Activated CD8-positive, alpha-beta memory T cell treated with anti-CD3 and anti-CD28 coated beads, Interleukin-2, amount 10 ng/mL, durations not matched to agents 7 days and 5 days (primary cell): ENCODE data around the gene TMED5. TPM values are rescaled to one million over a fixed set of nuclear protein-coding genes. Genes with fewer than 3 reads are reported as not detected.
"Not testable (repeated sequence)": the region's sequence is repeated elsewhere in the genome, so short reads cannot be mapped to it uniquely, and the experiment has no call there.

Experiments used
- ATAC-seq: fragments of 150-1000 bp; cut with Tn5 transposase; one replicate; pipeline ENCODE4 v1.10.0; 2021; ENCODE audit warnings: moderate library complexity
- CTCF ChIA-PET: fragments of 350-600 bp; sonication (Branson Sonifier 250); formaldehyde crosslinking; loops from one replicate; lab custom pipeline; 2021; ENCODE audit warnings: antibody characterized with exemption; lab: Charles Lee
- DNase-seq: peaks from one replicate; pipeline ENCODE4 v3.0.0-alpha.2; 2020
- H3K27ac Mint-ChIP-seq: one replicate; pipeline ENCODE4 v1.8.0; 2021; ENCODE audit warnings: mild to moderate bottlenecking, mixed read lengths
- H3K27me3 Mint-ChIP-seq: one replicate; pipeline ENCODE4 v1.8.0; 2021; ENCODE audit warnings: mixed read lengths
- H3K36me3 Mint-ChIP-seq: one replicate; pipeline ENCODE4 v1.8.0; 2021; ENCODE audit warnings: mild to moderate bottlenecking, mixed read lengths
- H3K4me1 Mint-ChIP-seq: one replicate; pipeline ENCODE4 v1.8.0; 2021; ENCODE audit warnings: mixed read lengths
- H3K4me3 Mint-ChIP-seq: one replicate; pipeline ENCODE4 v1.8.0; 2021; ENCODE audit warnings: mild to moderate bottlenecking, moderate library complexity, mixed read lengths
- H3K9me3 Mint-ChIP-seq: one replicate; pipeline ENCODE4 v1.8.0; 2022; ENCODE audit warnings: low read depth, mixed read lengths
- total RNA-seq, 2 experiments: library from RNA; stranded (reverse); gene quantifications; one replicate each; pipeline ENCODE4 v1.2.3, GENCODE V29; 2021

Gene TMED5
- total RNA-seq, 2 experiments from 2014 or later: 42.9 to 48.2 TPM

GRCh38 chr1:93194231-93194990 is 14.2 kb upstream of the TMED5 start:
- ATAC-seq (no peak), DNase-seq (no peak)
- no peak overlapping the region for H3K4me3 Mint-ChIP-seq
- CTCF ChIA-PET: no interaction called here
- no peaks in the 10 kb centered on the region for H3K9me3 Mint-ChIP-seq
- no peak overlapping the region for H3K27ac Mint-ChIP-seq
- peaks cover 62% of the 10 kb centered on the region for H3K36me3 Mint-ChIP-seq
- peaks cover 30% of the 10 kb centered on the region for H3K4me1 Mint-ChIP-seq
- no peaks in the 10 kb centered on the region for H3K27me3 Mint-ChIP-seq

GRCh38 chr1:93190432-93190831 is 10.2 kb upstream of the TMED5 start:
- no peak for ATAC-seq
- peaks cover 32% of the 10 kb centered on the region for H3K4me1 Mint-ChIP-seq
- CTCF ChIA-PET: no interaction called here
- H3K4me3 Mint-ChIP-seq: no peak overlapping the region
- no peaks in the 10 kb centered on the region for H3K9me3 Mint-ChIP-seq
- no peak overlapping the region for H3K27ac Mint-ChIP-seq
- no peaks in the 10 kb centered on the region for H3K27me3 Mint-ChIP-seq
- DNase-seq: no peak
- H3K36me3 Mint-ChIP-seq: peaks cover 54% of the 10 kb centered on the region

- Mint-ChIP-seq H3K27me3 (no peaks in the 10 kb centered on the region), H3K36me3 (peaks cover 55% of the 10 kb centered on the region), H3K9me3 (no peaks in the 10 kb centered on the region), H3K27ac (no peak overlapping the region), H3K4me1 (peaks cover 54% of the 10 kb centered on the region), H3K4me3 (no peak overlapping the region)
- ATAC-seq: no peak
- CTCF ChIA-PET: no interaction called here
- no peak for DNase-seq
These were observed 6.5 kb upstream of the TMED5 start for GRCh38 chr1:93186667-93187066.

- peak within 1 kb of the TSS; percentile 98 for H3K27ac Mint-ChIP-seq
- peak; percentile 25 for ATAC-seq
- peak; percentile 80 for DNase-seq
- CTCF ChIA-PET: interaction anchor here (2.7 kb wide), 1 partner anchor 102 kb away, joined by 11 read pairs; the partner anchor contains the start of gene MTF2
- H3K36me3 Mint-ChIP-seq: peaks cover 41% of the 10 kb centered on the region
- H3K4me3 Mint-ChIP-seq: peak within 1 kb of the TSS; percentile 93
- peaks cover 53% of the 10 kb centered on the region for H3K4me1 Mint-ChIP-seq
- no peaks in the 10 kb centered on the region for H3K9me3 Mint-ChIP-seq
- no peaks in the 10 kb centered on the region for H3K27me3 Mint-ChIP-seq
These were observed 755 bp upstream of the TMED5 start, which contains the start of gene CCDC18 for GRCh38 chr1:93180723-93181613. Gene CCDC18, plus strand, starts transcription at chr1:93180724. Its CDS starts 2,638 bp downstream, at chr1:93183362.

GRCh38 chr1:93178418-93178817 is 1.8 kb downstream of the TMED5 start:
- Mint-ChIP-seq H3K4me3 (peak overlapping the region; percentile 93), H3K4me1 (peaks cover 52% of the 10 kb centered on the region), H3K36me3 (peaks cover 36% of the 10 kb centered on the region), H3K27ac (peak overlapping the region; percentile 53), H3K27me3 (no peaks in the 10 kb centered on the region), H3K9me3 (no peaks in the 10 kb centered on the region)
- CTCF ChIA-PET: no interaction called here
- DNase-seq (no peak), ATAC-seq (no peak)

- DNase-seq (no peak), ATAC-seq (no peak)
- peaks cover 37% of the 10 kb centered on the region for H3K36me3 Mint-ChIP-seq
- H3K27ac Mint-ChIP-seq: peak overlapping the region; percentile 35
- peaks cover 50% of the 10 kb centered on the region for H3K4me1 Mint-ChIP-seq
- no peaks in the 10 kb centered on the region for H3K9me3 Mint-ChIP-seq
- CTCF ChIA-PET: interaction anchor here (1.7 kb wide), 1 partner anchor 20 kb away, joined by 3 read pairs; no protein-coding TSS in a partner anchor
- peak overlapping the region; percentile 93 for H3K4me3 Mint-ChIP-seq
- no peaks in the 10 kb centered on the region for H3K27me3 Mint-ChIP-seq
These were observed 2.2 kb downstream of the TMED5 start for GRCh38 chr1:93177991-93178390.

- H3K4me1 Mint-ChIP-seq: peaks cover 58% of the 10 kb centered on the region
- H3K4me3 Mint-ChIP-seq, CTCF ChIA-PET: not testable (repeated sequence)
These were observed 5.6 kb downstream of the TMED5 start for GRCh38 chr1:93174638-93175037.

GRCh38 chr1:93172778-93173177 is 7.4 kb downstream of the TMED5 start:
- no peak for DNase-seq

More at GRCh38 chr1:93174638-93175037, 5.6 kb downstream of the TMED5 start:
- H3K36me3 Mint-ChIP-seq: peaks cover 50% of the 10 kb centered on the region
- ATAC-seq, DNase-seq, H3K27me3 Mint-ChIP-seq, H3K9me3 Mint-ChIP-seq, H3K27ac Mint-ChIP-seq: not testable (repeated sequence)

GRCh38 chr1:93171549-93172034 is 8.6 kb downstream of the TMED5 start:
- CTCF ChIA-PET: interaction anchor here (1.0 to 1.3 kb wide), 2 partner anchors 91 to 211 kb away, joined by 3 to 7 read pairs; partner anchors contain the start of gene DIPK1A
- peaks cover 62% of the 10 kb centered on the region for H3K36me3 Mint-ChIP-seq

More at GRCh38 chr1:93172778-93173177, 7.4 kb downstream of the TMED5 start:
- no peak for ATAC-seq
- Mint-ChIP-seq H3K27me3 (no peaks in the 10 kb centered on the region), H3K27ac (peak overlapping the region; percentile 6), H3K4me1 (peaks cover 64% of the 10 kb centered on the region), H3K9me3 (peaks cover 4% of the 10 kb centered on the region), H3K36me3 (peaks cover 54% of the 10 kb centered on the region), H3K4me3 (no peak overlapping the region)
- CTCF ChIA-PET: interaction anchor here (0.9 to 1.0 kb wide), 2 partner anchors 9 to 18 kb away, joined by 3 read pairs; no protein-coding TSS in a partner anchor

GRCh38 chr1:93170141-93170678 is 10.0 kb downstream of the TMED5 start:
- H3K27ac Mint-ChIP-seq, H3K4me3 Mint-ChIP-seq, DNase-seq, H3K9me3 Mint-ChIP-seq, H3K27me3 Mint-ChIP-seq, ATAC-seq: not testable (repeated sequence)
- CTCF ChIA-PET: interaction anchor here (1.3 kb wide), 1 partner anchor 90 kb away, joined by 7 read pairs; no protein-coding TSS in a partner anchor
- peaks cover 64% of the 10 kb centered on the region for H3K36me3 Mint-ChIP-seq
- peaks cover 54% of the 10 kb centered on the region for H3K4me1 Mint-ChIP-seq

More at GRCh38 chr1:93171549-93172034, 8.6 kb downstream of the TMED5 start:
- Mint-ChIP-seq H3K27ac (peak overlapping the region; percentile 82), H3K4me1 (peaks cover 59% of the 10 kb centered on the region), H3K27me3 (no peaks in the 10 kb centered on the region), H3K4me3 (peak overlapping the region; percentile 74), H3K9me3 (peaks cover 6% of the 10 kb centered on the region)
- ATAC-seq: peak; percentile 45
- DNase-seq: no peak

GRCh38 chr1:93167006-93167405 is 13.2 kb downstream of the TMED5 start:
- H3K36me3 Mint-ChIP-seq: peaks cover 54% of the 10 kb centered on the region
- peaks cover 35% of the 10 kb centered on the region for H3K4me1 Mint-ChIP-seq
- H3K27ac Mint-ChIP-seq: no peak overlapping the region
- ATAC-seq: no peak
- DNase-seq: no peak
- H3K27me3 Mint-ChIP-seq: no peaks in the 10 kb centered on the region
- no peak overlapping the region for H3K4me3 Mint-ChIP-seq
- peaks cover 9% of the 10 kb centered on the region for H3K9me3 Mint-ChIP-seq
- CTCF ChIA-PET: no interaction called here

- H3K36me3 Mint-ChIP-seq: peaks cover 57% of the 10 kb centered on the region
These were observed 14.3 kb downstream of the TMED5 start for GRCh38 chr1:93165895-93166294.

More at GRCh38 chr1:93165895-93166294, 14.3 kb downstream of the TMED5 start:
- peaks cover 29% of the 10 kb centered on the region for H3K4me1 Mint-ChIP-seq
- ATAC-seq, H3K27me3 Mint-ChIP-seq, DNase-seq, H3K9me3 Mint-ChIP-seq, H3K4me3 Mint-ChIP-seq, H3K27ac Mint-ChIP-seq, CTCF ChIA-PET: not testable (repeated sequence)
